Measurements from ENCODE around the gene SMC5.

Gene SMC5

DNA sequence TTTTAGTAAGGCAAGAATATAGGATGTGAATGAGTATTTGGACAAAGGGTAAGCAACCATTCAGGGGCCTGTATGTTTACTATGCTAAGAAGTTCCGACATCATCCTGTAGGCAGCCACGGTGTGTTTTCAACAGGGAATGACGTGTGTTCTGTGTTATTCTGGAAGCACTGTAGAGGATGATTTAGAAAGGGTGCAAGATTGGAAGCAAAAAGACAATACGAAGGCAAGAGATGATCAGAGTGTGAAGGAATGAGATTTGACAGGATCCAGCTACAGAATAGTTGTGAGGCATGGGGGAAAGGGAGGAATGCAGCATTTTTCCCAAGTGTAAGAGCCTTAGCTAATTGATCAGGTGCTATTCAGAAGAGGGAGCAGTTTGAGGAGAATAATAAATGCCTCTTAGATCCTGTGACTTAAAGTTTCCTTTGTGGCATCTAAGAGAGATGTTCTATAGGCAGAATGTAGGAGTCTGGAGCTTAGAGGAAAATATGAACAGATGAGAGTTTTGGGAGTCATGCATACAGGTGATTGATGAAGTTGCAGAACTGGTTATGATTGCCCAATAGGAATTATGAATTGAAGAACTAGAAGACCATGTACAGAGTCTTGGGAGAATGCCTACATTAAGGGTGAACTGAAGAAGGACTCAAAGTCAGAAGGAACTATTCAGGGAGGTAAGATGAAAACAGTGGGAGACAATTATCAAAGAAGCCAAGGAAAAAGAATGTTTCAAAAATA is 2.5 kb downstream of the SMC5 start:
- H3K36me3 ChIP-seq (replicated peaks; ENCODE audit: low read depth, low read length) = peaks cover 39% of the 10 kb centered on the region
- no peaks in the 10 kb centered on the region for H3K9me3 ChIP-seq (ENCODE audit: insufficient read depth, low read length)
- no peak overlapping the region for H3K4me3 ChIP-seq (ENCODE audit: low read length)
- peaks cover 32% of the 10 kb centered on the region for H3K4me1 ChIP-seq (ENCODE audit: low read length)
- H3K27me3 ChIP-seq (ENCODE audit: low read depth, low read length) = no peaks in the 10 kb centered on the region
- peaks cover 48% of the 10 kb centered on the region for H3K79me2 ChIP-seq (ENCODE audit: low read length)
- H3K27ac ChIP-seq (ENCODE audit: low read length) = no peak overlapping the region
- H3K4me2 ChIP-seq (ENCODE audit: low read length) = no peak overlapping the region
- H2AFZ ChIP-seq (ENCODE audit: low read depth, low read length) = no peak overlapping the region
- H4K20me1 ChIP-seq (ENCODE audit: insufficient read depth, low read length) = peaks cover 35% of the 10 kb centered on the region
- TF ChIP-seq, protein P1, sequence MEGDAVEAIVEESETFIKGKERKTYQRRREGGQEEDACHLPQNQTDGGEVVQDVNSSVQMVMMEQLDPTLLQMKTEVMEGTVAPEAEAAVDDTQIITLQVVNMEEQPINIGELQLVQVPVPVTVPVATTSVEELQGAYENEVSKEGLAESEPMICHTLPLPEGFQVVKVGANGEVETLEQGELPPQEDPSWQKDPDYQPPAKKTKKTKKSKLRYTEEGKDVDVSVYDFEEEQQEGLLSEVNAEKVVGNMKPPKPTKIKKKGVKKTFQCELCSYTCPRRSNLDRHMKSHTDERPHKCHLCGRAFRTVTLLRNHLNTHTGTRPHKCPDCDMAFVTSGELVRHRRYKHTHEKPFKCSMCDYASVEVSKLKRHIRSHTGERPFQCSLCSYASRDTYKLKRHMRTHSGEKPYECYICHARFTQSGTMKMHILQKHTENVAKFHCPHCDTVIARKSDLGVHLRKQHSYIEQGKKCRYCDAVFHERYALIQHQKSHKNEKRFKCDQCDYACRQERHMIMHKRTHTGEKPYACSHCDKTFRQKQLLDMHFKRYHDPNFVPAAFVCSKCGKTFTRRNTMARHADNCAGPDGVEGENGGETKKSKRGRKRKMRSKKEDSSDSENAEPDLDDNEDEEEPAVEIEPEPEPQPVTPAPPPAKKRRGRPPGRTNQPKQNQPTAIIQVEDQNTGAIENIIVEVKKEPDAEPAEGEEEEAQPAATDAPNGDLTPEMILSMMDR (IDR thresholded peaks at IDR 0.05; ENCODE audit: low read depth, low read length) = no peak
- no peak for TF ChIP-seq EZH2phosphoT487 (IDR thresholded peaks at IDR 0.05; ENCODE audit: low read depth)
- H3K9ac ChIP-seq (ENCODE audit: low read length) = no peak overlapping the region

DNA sequence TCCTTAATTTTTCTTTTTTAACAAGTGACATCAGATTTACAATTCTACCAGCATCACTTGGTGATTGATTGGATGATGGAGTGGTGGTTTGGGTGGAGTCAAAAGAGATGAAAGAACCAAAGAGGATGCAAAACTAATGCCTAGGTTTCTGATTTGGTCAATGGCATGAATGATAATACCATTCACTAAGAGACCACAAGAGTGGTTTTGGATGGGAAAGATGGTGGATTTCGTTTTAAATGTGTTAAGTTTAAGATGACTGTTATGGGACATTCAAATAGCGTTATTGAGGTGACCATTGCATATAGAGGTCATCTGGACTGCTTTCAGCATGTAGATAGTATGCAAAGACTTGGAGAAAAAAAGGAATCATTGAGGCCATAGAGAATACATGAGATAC is 3.6 kb downstream of the SMC5 start:
- Histone ChIP-seq H3K4me3 (ENCODE audit: low read length) (no peak overlapping the region), H3K9ac (ENCODE audit: low read length) (no peak overlapping the region), H4K20me1 (ENCODE audit: insufficient read depth, low read length) (peaks cover 35% of the 10 kb centered on the region), H3K79me2 (ENCODE audit: low read length) (peaks cover 48% of the 10 kb centered on the region), H3K4me1 (ENCODE audit: low read length) (peaks cover 32% of the 10 kb centered on the region), H3K4me2 (ENCODE audit: low read length) (no peak overlapping the region), H3K9me3 (ENCODE audit: insufficient read depth, low read length) (no peaks in the 10 kb centered on the region), H3K27me3 (ENCODE audit: low read depth, low read length) (no peaks in the 10 kb centered on the region), H2AFZ (ENCODE audit: low read depth, low read length) (no peak overlapping the region), H3K27ac (ENCODE audit: low read length) (no peak overlapping the region), H3K36me3 (replicated peaks; ENCODE audit: low read depth, low read length) (peaks cover 44% of the 10 kb centered on the region)
- no peak for TF ChIP-seq EZH2phosphoT487 (IDR thresholded peaks at IDR 0.05; ENCODE audit: low read depth)
- TF ChIP-seq, protein P1 (IDR thresholded peaks at IDR 0.05; ENCODE audit: low read depth, low read length) = no peak

DNA sequence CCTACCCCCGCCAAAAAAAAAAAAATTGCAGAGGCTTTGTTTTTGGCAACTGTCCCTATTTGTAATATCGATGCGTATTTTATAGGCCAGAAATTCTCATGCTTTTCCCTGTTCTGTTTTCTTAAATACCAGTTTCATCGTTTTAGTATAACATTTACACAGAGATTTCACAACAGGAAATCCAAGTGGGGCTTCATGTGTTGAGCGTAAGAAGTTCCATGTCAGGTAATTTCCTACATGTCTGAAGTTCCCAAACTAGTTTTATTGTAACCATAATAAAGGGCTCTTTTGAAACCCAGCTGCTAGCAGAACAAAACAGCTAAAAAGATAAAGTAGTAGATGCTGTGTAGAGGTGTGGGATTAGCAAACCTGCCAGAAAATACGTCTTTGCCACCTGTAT is 4.2 kb downstream of the SMC5 start:
- peaks cover 48% of the 10 kb centered on the region for H3K79me2 ChIP-seq (ENCODE audit: low read length)
- peaks cover 35% of the 10 kb centered on the region for H4K20me1 ChIP-seq (ENCODE audit: insufficient read depth, low read length)
- H2AFZ ChIP-seq (ENCODE audit: low read depth, low read length) = no peak overlapping the region
- no peak overlapping the region for H3K4me3 ChIP-seq (ENCODE audit: low read length)
- H3K27me3 ChIP-seq (ENCODE audit: low read depth, low read length) = no peaks in the 10 kb centered on the region
- peaks cover 46% of the 10 kb centered on the region for H3K36me3 ChIP-seq (replicated peaks; ENCODE audit: low read depth, low read length)
- peaks cover 28% of the 10 kb centered on the region for H3K4me1 ChIP-seq (ENCODE audit: low read length)
- TF ChIP-seq EZH2phosphoT487 (IDR thresholded peaks at IDR 0.05; ENCODE audit: low read depth) = no peak
- TF ChIP-seq, protein P1 (IDR thresholded peaks at IDR 0.05; ENCODE audit: low read depth, low read length) = no peak
- no peak overlapping the region for H3K4me2 ChIP-seq (ENCODE audit: low read length)
- H3K9me3 ChIP-seq (ENCODE audit: insufficient read depth, low read length) = no peaks in the 10 kb centered on the region
- H3K27ac ChIP-seq (ENCODE audit: low read length) = no peak overlapping the region
- no peak overlapping the region for H3K9ac ChIP-seq (ENCODE audit: low read length)

- H3K4me1 ChIP-seq (ENCODE audit: low read length) = peaks cover 26% of the 10 kb centered on the region
- H2AFZ ChIP-seq (ENCODE audit: low read depth, low read length) = no peak overlapping the region
- no peaks in the 10 kb centered on the region for H3K9me3 ChIP-seq (ENCODE audit: insufficient read depth, low read length)
- peaks cover 35% of the 10 kb centered on the region for H4K20me1 ChIP-seq (ENCODE audit: insufficient read depth, low read length)
- H3K9ac ChIP-seq (ENCODE audit: low read length) = no peak overlapping the region
- peaks cover 46% of the 10 kb centered on the region for H3K36me3 ChIP-seq (replicated peaks; ENCODE audit: low read depth, low read length)
- peaks cover 48% of the 10 kb centered on the region for H3K79me2 ChIP-seq (ENCODE audit: low read length)
- H3K4me2 ChIP-seq (ENCODE audit: low read length) = no peak overlapping the region
- TF ChIP-seq EZH2phosphoT487 (IDR thresholded peaks at IDR 0.05; ENCODE audit: low read depth) = no peak
- TF ChIP-seq, protein P1 (IDR thresholded peaks at IDR 0.05; ENCODE audit: low read depth, low read length) = no peak
- no peaks in the 10 kb centered on the region for H3K27me3 ChIP-seq (ENCODE audit: low read depth, low read length)
- H3K27ac ChIP-seq (ENCODE audit: low read length) = no peak overlapping the region
- H3K4me3 ChIP-seq (ENCODE audit: low read length) = no peak overlapping the region
Observed at GRCh38 chr9:70263421-70263820, 4.6 kb downstream of the SMC5 start.
